NCI-H526 (cell line): Measurements from ENCODE around the gene PRODH2.
"Not testable (repeated sequence)": the region's sequence is repeated elsewhere in the genome, so short reads cannot be mapped to it uniquely, and the experiment has no call there.

Experiments
- DNase-seq, 2 experiments: peaks; one replicate each; lab custom pipeline; 2025; lab: John Stamatoyannopoulos, UW

Gene PRODH2

GRCh38 chr19:35843676-35844481 lies 31.2 kb upstream of the PRODH2 start:
- peak; percentile 79 to 92 for DNase-seq

GRCh38 chr19:35842666-35843272 lies 30.1 kb upstream of the PRODH2 start:
- no peak for DNase-seq

GRCh38 chr19:35841961-35842595 lies 29.4 kb upstream of the PRODH2 start:
- DNase-seq, result no peak

DNA sequence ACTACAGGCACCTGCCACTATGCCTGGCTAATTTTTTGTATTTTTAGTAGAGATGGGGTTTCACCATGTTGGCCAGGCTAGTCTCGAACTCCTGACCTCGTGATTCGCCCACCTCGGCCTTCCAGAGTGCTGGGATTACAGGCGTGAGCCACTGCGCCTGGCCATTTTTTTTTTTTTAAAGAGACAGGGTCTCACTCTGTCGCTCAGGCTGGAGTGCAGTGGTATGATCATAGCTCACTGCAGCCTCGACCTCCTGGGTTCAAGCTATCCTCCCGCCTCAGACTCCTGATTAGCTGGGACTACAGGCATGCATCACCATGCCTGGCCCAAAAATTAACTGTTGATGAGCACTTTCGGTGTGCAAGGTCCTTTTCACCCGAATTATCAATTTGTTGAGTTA lies 23.5 kb upstream of the PRODH2 start:
- not testable (repeated sequence) for DNase-seq

DNA sequence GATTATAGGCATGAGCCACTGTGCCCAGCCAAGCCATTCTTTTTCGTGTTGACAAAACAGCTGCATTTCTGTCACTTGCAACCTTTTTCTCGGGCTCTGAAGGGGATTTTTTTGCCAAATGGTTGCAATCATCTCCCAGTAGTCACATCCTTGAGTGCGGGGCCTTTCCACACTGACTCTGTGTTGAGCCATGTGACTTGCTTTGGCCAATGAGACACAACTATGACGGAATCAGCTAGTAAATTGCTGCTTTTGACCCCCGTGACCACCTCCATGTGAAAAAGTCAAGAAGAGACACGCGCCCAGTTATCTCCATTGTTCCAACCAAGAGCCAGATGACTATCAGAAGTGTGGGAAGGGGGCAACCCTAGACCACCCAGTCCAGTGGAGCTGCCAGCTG lies 21.3 kb upstream of the PRODH2 start:
- no peak for DNase-seq

DNA sequence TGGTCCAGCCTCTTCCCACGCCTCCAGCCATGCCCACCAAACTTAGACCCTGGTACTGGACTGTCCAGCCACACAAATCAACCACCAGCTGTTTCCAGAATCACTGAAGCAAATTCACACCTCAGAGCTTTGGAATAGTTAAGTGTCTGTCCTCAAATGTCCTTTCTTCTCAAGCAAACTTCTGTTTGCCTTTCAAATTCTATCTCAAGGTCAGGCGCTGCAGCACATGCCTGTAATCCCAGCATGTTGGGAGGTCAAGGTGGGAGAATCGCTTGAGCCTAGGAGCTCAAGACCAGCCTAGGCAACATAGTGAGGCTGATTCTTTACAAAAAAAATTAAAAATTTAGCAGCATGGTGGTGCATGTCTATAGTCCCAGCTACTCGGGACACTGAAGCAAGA lies 19.4 kb upstream of the PRODH2 start:
- DNase-seq, result no peak

DNA sequence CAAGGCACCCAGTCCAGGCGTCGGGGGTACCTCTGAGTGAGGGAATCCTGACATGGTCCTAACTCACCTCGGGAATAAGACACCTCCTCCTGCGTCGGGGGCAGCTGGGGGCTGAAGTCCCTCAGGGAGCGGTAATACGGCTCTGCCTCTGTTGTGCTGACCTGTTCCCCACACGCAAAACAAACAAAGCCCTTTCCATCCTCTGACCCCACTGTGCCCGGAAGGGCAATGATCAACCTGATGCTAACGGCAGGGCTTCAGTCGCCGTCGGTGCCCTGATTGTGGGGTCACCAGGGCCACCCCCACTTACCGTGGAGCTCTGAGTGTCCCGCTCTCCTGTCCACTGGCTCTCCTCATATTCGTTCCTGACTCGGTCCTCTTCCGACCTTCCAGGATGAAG lies 18.3 kb upstream of the PRODH2 start:
- DNase-seq, result no peak

DNA sequence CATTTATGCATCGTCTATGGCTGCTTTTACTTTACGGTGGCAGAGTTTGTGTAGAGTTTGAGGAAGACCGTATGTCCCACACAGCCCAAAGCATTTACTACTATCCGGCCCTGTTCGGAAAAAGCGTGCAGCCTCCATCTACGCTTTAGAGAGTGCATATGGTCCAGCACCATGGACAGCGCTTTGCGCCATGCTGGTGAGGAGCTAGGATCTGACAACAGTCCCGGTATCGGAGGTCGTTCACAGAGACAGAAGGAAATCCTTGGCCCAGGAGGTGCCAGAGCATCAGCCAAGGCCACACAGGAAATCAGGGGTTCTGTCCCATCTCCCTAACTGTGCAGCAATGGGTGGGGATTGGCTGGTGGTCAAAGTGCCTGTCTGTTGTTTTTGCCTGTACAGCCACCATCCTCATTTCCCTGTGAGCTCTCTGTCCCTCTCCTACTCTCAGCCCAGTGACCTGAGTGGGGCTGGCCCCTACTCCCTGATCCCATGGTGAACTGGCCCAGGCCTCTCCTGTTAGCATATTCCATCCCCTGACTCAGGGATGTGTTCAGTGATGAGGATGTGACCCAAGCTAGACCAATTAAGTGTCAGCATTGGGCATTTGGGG lies 16.2 kb upstream of the PRODH2 start:
- no peak for DNase-seq

- DNase-seq, result no peak
These were observed 11.5 kb upstream of the PRODH2 start for GRCh38 chr19:35824150-35824549.

GRCh38 chr19:35822579-35822978 lies 9.9 kb upstream of the PRODH2 start:
- peak in 1 of 2 experiments; percentile 11 for DNase-seq

DNA sequence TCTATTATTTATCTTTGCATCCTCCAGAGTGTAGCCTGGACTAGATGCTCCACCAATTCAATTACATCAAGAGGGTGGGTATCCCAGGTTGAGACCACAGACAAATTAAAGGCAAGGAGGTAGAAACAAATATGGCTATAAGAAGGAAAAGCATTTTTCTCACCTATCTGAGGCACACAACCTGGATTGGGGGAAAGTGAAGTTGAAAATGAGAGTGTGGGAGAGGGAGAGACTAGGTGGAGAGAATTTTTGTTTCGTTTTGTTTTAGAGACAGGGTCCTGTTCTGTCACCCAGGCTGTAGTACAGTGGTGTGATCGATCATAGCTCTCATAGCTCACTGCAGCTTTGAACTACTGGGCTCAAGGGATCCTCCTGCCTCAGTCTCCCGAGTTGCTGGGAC lies 5.8 kb upstream of the PRODH2 start:
- no peak for DNase-seq

GRCh38 chr19:35816846-35817245 lies 4.2 kb upstream of the PRODH2 start:
- DNase-seq, result no peak

DNA sequence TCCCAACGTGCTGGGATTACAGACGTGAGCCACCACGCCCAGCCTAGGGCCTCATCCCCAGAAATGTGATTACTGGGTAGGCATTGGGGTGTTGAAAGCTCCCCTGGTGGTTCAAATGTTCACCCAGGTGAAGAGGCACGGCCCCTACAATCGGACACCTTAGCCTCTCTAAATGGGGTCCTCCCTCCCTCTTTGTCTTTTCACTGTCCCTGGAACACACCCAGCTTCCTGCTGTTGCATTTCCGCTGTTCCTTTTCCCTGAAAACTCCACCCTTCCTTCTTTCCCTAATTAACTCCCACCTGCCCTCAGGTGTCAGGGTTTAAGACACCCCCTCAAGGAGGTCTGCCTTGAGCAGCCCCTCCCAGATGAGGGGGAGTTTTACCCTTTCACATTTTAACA lies 3.6 kb upstream of the PRODH2 start:
- no peak for DNase-seq

DNA sequence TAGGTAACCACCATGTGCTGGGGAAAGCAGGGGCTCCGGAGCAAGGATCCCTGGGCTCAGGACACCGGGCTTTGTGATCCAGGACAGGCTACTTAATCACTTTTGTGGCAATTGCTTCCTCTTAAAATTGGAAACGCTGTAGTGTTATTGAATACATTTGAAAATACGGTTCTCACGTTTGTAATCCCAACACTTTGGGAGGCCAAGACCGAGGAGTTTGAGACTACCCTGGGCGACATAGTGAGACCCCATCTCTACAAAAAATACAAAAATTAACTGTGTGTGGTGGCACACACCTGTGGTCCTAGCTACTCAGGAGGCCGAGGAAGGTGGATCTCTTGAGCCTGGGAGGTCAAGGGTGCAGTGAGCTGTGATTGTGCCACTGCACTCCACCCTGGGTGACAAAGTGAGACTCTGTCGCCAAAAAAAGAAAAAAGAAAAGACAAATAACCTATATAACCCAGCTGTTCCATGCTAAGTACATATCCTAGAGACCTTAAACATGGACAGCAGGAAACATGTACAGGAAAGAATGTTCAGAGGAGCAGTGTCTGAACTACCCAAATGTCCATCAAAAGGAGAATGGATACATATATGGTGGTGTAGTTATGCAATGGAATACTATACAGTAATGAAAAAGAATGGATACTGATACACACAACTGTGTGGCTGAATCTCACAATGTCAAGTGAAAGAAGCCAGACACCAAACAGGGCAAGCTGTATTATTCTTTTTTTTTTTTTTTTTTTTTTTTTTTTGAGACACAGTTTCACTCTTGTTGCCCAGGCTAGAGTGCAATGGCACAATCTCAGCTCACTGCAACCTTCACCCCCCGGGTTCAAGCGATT lies 622 bp upstream of the PRODH2 start:
- no peak for DNase-seq

- peak in 1 of 2 experiments; percentile 15 for DNase-seq
These were observed 1.1 kb downstream of the PRODH2 start for GRCh38 chr19:35811317-35812219.

DNA sequence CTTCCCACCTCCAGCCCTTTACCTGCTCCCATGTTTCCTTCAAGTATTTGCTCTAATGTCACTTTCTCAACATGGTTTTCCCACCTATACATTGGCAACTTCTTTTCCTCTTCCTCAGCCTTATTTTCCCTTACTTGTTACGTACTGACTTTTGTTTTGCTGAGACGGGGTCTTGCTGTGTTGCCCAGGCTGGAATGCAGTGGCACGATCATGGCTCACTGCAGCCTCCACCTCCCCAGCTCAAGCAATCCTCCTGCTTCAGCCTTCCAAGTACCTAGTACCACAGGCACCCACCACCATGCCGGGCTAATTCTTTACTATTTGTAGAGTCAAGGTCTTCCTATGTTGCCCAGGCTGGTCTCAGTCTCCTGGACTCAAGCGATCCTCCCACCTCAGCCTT lies 5.0 kb downstream of the PRODH2 start:
- DNase-seq, result no peak

GRCh38 chr19:35806597-35806996 lies 6.0 kb downstream of the PRODH2 start:
- DNase-seq, result no peak

DNA sequence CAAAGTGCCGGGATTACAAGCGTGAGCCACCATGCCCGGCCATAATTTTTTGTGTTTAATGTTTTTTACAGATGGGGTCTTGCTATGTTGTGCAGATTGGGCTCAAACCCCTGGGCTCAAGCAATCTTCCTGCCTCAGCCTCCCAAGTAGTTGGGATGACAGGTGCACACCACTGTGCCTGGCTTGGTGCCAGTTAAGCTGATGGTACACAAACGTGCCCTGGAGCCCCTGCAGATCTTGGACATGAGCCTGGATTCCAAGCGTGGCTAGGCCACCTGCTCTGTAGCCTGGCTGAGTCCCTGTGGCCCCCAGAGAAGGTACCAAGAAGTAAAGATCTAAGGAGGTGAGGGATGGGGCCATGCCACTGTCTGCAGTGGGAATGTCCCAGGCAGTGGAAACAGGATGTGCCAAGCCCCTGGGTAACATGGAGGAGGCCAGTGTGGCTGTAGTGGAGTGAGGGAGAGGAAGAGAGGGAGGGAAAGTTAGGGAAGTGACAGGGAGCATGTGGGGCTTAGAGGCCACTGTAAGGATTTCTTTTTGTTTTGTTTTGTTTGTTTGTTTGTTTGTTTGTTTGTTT lies 7.0 kb downstream of the PRODH2 start:
- DNase-seq, result no peak

- DNase-seq, result no peak
These were observed 10.8 kb downstream of the PRODH2 start for GRCh38 chr19:35801828-35802227.

- no peak for DNase-seq
These were observed 15.0 kb downstream of the PRODH2 start for GRCh38 chr19:35797663-35798062.
